H1 (cell line): ENCODE measurements around the gene PEX16. TPM values are rescaled to one million over a fixed set of nuclear protein-coding genes. Genes with fewer than 3 reads are reported as not detected.

Experiments
- ASH2L ChIP-seq: fragments of 200-600, 300-600 bp; sonication (generic); IDR thresholded peaks from one replicate; pipeline ENCODE4 v1.7.1; 2017; ENCODE audit warnings: low read length
- CBX5 ChIP-seq: fragments of 300-800, 300-1000 bp; sonication (generic); IDR thresholded peaks from 2 replicates; pipeline ENCODE4 v1.7.1; 2016; ENCODE audit warnings: antibody characterized with exemption, low read length, low read depth
- EZH2 ChIP-seq: fragments of 200-600 bp; sonication (generic); IDR thresholded peaks from 2 replicates; pipeline ENCODE4 v1.7.1; 2012; ENCODE audit warnings: low read depth, mild to moderate bottlenecking, moderate library complexity, low read length, inconsistent platforms; ENCODE audit not compliant: severe bottlenecking
- KDM5A ChIP-seq: fragments of 200-600 bp; IDR thresholded peaks from 2 replicates; pipeline ENCODE4 v1.7.1; 2012; ENCODE audit warnings: mild to moderate bottlenecking, low read length, inconsistent platforms, mixed read lengths
- POLR2AphosphoS5 ChIP-seq: IDR thresholded peaks from 2 replicates; pipeline ENCODE4 v1.6.1; 2011; ENCODE audit warnings: low read depth, low read length
- RFX5 ChIP-seq: IDR thresholded peaks from 2 replicates; pipeline ENCODE4 v1.6.1; 2011; ENCODE audit warnings: low read depth, low read length, improper control_type of control experiment, borderline replicate concordance
- SP4 ChIP-seq: IDR thresholded peaks from 2 replicates; pipeline ENCODE4 v1.6.1; 2012; ENCODE audit warnings: low read length, inconsistent platforms
- polyA plus RNA-seq, 7 experiments: library from polyadenylated mRNA; depleted of rRNA in 3 of 7; stranded (reverse) in 5 of 7; unstranded in 2 of 7; fragments of >200 nt in 5 of 7; fragments of 200-250 nt in 2 of 7; gene quantifications; 1 replicate in 5 of 7; 2 replicates in 1 of 7; 4 replicates in 1 of 7; pipeline versions ENCODE4 v1.2.1 to v1.2.3, GENCODE V29; 2011 to 2013; ENCODE audit warnings: missing spikeins in 2 of 7, mixed read lengths in 2 of 7
- total RNA-seq: library from RNA; stranded (reverse); fragmentation: NEBNext Ultra II Directional; extraction: Animal tissue kit (Norgen Biotek cat#: 25700); gene quantifications from 2 replicates; pipeline ENCODE4 v1.2.1, GENCODE V29; 2021
- TF ChIP-seq, protein P1 (sequence below): fragments of 300-600 bp; sonication (generic); IDR thresholded peaks from 2 replicates; pipeline ENCODE4 v1.7.1; 2012; ENCODE audit warnings: low read length, moderate library complexity, mild to moderate bottlenecking, inconsistent platforms; ENCODE audit not compliant: insufficient replicate concordance

Gene PEX16
- total and polyA plus RNA-seq, 2 of the 8 experiments (the other 6 are each of a cell fraction or from before 2014, with no cell fraction given): 29.2 to 36.0 TPM

DNA sequence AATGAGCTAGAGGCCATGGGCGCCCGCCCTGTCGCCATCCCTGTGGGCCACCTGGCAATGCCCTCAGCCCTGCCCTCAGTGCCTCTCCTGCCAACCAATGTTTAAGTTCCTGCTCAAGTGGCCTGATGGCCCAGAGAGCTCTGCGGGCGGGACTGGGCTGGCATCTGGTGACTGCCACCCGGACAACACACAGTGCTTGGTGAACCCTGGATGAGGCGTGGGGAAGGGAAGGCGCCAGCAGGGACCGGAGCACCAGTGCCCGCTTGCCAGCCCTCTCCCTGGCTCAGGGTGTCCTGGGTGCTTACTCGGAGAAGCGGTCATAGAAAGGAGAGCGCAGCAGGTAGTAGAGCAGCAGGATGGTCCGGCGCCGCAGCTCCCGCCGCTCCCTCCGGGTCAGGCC, 4.2 kb downstream of the PEX16 start (continued):
- TF ChIP-seq, protein P1, sequence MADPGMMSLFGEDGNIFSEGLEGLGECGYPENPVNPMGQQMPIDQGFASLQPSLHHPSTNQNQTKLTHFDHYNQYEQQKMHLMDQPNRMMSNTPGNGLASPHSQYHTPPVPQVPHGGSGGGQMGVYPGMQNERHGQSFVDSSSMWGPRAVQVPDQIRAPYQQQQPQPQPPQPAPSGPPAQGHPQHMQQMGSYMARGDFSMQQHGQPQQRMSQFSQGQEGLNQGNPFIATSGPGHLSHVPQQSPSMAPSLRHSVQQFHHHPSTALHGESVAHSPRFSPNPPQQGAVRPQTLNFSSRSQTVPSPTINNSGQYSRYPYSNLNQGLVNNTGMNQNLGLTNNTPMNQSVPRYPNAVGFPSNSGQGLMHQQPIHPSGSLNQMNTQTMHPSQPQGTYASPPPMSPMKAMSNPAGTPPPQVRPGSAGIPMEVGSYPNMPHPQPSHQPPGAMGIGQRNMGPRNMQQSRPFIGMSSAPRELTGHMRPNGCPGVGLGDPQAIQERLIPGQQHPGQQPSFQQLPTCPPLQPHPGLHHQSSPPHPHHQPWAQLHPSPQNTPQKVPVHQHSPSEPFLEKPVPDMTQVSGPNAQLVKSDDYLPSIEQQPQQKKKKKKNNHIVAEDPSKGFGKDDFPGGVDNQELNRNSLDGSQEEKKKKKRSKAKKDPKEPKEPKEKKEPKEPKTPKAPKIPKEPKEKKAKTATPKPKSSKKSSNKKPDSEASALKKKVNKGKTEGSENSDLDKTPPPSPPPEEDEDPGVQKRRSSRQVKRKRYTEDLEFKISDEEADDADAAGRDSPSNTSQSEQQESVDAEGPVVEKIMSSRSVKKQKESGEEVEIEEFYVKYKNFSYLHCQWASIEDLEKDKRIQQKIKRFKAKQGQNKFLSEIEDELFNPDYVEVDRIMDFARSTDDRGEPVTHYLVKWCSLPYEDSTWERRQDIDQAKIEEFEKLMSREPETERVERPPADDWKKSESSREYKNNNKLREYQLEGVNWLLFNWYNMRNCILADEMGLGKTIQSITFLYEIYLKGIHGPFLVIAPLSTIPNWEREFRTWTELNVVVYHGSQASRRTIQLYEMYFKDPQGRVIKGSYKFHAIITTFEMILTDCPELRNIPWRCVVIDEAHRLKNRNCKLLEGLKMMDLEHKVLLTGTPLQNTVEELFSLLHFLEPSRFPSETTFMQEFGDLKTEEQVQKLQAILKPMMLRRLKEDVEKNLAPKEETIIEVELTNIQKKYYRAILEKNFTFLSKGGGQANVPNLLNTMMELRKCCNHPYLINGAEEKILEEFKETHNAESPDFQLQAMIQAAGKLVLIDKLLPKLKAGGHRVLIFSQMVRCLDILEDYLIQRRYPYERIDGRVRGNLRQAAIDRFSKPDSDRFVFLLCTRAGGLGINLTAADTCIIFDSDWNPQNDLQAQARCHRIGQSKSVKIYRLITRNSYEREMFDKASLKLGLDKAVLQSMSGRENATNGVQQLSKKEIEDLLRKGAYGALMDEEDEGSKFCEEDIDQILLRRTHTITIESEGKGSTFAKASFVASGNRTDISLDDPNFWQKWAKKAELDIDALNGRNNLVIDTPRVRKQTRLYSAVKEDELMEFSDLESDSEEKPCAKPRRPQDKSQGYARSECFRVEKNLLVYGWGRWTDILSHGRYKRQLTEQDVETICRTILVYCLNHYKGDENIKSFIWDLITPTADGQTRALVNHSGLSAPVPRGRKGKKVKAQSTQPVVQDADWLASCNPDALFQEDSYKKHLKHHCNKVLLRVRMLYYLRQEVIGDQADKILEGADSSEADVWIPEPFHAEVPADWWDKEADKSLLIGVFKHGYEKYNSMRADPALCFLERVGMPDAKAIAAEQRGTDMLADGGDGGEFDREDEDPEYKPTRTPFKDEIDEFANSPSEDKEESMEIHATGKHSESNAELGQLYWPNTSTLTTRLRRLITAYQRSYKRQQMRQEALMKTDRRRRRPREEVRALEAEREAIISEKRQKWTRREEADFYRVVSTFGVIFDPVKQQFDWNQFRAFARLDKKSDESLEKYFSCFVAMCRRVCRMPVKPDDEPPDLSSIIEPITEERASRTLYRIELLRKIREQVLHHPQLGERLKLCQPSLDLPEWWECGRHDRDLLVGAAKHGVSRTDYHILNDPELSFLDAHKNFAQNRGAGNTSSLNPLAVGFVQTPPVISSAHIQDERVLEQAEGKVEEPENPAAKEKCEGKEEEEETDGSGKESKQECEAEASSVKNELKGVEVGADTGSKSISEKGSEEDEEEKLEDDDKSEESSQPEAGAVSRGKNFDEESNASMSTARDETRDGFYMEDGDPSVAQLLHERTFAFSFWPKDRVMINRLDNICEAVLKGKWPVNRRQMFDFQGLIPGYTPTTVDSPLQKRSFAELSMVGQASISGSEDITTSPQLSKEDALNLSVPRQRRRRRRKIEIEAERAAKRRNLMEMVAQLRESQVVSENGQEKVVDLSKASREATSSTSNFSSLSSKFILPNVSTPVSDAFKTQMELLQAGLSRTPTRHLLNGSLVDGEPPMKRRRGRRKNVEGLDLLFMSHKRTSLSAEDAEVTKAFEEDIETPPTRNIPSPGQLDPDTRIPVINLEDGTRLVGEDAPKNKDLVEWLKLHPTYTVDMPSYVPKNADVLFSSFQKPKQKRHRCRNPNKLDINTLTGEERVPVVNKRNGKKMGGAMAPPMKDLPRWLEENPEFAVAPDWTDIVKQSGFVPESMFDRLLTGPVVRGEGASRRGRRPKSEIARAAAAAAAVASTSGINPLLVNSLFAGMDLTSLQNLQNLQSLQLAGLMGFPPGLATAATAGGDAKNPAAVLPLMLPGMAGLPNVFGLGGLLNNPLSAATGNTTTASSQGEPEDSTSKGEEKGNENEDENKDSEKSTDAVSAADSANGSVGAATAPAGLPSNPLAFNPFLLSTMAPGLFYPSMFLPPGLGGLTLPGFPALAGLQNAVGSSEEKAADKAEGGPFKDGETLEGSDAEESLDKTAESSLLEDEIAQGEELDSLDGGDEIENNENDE: no peak
- TF ChIP-seq RFX5 (no peak), EZH2 (no peak), CBX5 (no peak), KDM5A (no peak), SP4 (no peak), POLR2AphosphoS5 (no peak), ASH2L (no peak)
